Ureter (tissue), 1 donor: ENCODE measurements around the gene IGDCC3. TPM values are rescaled to one million over a fixed set of nuclear protein-coding genes. Genes with fewer than 3 reads are reported as not detected.
A peak's percentile ranks its signal among the peaks of the same experiment; 100 is the strongest.

Experiments
- DNase-seq: peaks from one replicate; pipeline ENCODE4 v3.0.0-alpha.2; 2020; ENCODE audit warnings: low spot score
- total RNA-seq: library from RNA; stranded (reverse); gene quantifications from one replicate; pipeline ENCODE4 v1.2.4, GENCODE V29; 2023
- donor health status: DM: yes; HTN: yes; CAD: no.

Gene IGDCC3
- total RNA-seq, 1 donor from 2014 or later, result 1.6 TPM

DNA sequence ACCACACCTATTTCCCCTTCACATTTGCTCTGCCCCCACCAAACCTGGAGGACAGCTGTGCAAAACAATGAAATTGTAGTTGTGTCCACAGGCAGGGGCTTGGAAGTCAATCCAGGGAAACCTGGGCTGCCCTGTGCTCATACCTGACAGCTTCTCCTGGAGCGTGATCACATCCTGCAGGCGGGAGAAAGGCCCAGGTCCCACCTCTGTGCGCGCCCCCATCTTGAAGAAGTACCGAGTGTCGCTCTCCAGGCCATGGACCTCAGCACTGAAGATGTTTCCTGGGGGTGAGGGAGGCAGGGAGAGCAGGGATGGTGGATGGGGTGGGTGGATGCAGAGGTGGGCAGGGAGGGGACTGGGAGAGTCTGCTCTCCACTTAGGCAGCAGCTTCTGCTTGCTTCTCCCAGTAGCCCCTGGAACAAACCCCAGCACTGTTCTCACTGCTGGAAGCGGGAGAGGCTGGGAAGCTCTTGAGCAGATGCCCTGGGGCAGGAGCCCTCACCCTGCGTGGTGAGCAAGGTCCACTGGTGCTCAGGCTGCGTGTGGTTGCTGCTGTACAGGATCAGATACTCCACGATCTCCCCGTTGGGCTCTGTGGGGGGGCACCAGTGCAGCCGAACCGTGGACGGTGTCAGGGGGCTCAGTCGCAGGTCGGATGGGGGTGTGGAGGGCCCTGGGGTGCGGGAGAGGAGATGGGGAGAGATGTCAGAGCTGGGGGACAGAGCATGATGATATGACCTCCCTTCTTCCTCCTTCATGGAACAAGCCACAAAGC, 10.7 kb upstream of the IGDCC3 start:
- no peak for DNase-seq

DNA sequence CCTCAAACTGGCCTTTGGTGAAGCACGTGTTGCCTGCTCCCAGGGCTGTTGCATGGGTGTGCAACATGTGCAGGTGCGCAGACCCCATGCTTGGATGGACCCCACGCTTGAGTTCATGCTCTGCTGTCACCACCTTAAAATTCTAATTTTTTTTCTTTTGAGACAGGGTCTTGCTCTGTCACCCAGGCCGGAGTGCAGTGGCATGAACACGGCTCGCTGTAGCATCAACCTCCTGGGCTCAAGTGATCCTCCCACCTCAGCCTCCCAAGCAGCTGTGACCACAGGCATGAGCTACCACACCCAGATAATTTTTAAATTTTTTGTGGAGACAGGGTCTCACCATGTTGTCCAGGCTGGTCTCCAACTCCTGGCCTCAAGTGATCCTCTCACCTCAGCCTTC, 9.1 kb upstream of the IGDCC3 start:
- no peak for DNase-seq

DNA sequence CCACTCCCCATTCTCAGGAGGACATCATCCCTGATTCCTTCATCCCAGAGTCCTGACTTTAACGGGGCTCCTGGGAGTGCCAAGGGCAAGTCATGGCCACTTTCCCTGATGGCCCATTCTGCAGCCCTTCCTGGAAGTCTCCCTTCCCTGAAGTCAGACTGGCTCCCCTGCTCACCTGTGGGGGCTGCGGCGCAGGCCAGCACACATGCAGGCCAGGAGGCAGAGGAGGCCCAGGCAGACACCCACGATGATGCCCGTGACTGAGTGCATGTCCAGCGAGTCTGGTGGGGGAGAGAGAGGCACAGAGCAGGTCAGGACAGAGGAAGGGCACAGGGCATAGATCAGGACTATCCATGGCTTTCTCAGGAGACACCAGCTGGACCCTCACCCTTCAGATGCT, 8.6 kb upstream of the IGDCC3 start:
- no peak for DNase-seq

DNA sequence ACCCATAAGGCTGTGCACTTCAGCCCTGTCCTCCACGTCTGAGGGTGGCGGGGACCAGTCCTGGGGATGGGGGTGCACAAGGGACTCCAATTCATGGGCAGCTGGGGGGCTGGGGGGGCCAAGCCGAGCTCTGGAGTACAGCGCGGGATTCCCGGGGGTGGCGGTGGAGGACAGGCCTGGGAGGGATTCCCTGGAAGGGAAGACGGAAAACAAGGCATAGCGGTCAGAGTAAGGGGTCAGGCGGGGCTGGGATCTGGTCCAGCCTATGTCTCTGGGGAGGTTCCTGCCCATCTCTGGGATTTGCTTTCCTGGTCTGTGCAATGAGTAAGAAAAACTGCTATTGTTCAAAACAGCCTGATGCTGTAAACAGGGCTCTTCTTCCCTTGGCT, 8.1 kb upstream of the IGDCC3 start:
- DNase-seq, result no peak

DNA sequence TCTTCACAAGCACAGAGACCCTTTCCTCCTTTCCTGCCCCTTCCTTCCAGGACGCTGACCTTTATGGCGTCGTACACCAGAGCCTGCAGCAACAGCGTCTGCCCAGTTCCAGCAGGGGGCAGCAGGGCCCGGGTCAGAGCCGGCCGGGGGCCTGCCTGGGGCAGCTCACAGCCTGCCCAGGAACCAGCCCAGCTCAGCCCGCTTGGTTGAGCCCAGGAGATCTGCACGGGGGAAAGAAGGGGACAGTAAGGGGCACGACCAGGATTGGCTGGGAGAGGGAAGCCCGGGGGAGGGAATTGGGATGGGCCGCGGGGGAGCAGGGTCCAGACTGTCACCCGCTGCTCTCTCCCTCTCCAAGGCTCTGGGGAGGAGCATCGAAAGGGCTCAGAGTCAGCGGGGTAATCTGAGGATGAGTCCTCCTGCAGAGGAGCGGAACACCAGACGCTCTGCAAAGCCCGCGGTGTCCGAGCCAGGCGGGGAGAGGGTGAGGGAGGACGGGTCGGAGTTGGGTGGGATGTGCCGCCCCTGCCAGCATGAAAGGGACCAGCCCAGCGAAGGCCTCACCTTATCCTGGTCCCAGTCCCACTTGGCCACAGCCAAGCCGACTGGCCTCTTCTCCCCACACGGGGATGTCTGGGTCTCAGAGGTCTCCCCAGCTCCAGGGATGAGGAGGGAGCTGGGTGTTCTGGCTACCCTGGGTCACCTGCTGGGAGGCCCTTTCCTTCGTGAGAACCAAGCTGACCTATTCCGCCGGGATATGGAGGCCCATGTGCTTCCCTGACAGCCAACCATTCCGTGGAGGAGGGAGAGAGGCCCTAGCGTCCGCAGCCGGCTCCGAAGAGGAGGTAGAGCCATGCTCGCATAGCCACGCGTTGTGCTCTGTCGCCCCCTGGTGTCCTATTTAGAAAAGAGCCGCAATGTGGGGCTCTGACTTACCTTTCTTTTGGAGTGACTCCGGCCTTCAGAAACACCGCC, 7.4 kb upstream of the IGDCC3 start:
- peak; percentile 91 for DNase-seq

DNA sequence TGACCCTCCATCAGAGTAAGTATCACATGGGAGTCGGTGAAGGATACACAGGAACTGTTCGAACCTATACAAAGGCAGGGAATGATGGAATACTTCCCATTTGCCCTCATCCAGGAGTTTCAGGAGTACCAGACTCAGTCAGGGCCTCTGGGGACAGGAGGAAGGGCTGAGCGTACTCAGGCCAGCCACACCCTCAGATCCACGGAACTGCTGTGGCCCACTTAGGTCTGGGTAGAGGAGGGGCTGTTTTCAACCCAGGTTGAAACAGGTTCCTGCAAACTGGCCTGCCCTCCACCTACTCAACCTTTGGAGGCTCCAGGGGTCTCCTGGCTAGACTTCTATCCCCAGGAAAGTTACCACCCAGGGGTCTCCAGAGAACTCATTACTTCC, 6.7 kb upstream of the IGDCC3 start:
- no peak for DNase-seq

DNA sequence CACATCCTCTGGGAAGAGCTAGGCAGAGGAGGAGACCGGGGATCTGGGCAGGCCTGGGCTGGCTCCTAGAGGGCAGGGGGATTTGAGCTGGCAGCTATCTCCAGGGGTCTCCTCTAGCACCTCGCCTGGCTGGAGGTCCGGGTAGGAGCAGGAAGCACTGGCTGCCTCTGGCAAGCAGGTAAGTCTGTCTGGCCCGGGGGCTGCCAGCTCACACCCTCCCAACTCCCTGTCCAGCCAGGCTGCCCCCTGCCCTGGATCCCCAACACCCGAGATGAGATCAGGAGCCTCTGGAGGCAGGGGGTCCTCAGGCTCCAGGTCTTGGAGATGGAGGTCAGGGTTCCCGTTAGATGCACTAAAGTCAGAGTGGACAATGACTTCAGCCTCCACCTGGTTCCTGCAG, 6.2 kb upstream of the IGDCC3 start:
- no peak for DNase-seq

DNA sequence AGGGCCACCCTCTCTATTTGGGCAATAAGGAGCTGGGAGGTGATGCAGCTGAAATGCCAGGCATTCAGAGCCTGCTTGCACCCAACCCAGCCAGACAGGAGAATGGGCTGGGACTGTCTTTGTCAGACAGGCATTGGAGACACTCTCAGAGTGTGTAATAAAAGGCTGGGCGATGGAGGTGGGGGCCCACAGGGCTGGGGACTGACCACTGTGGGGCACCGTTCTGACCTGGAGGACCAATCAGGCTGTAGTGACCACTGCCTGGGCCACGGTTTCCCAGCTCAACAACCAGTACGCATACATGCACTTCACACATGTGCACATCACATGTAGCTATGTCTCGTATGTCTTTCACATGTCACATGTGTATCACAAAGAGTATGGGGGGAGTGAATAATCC, 5.7 kb upstream of the IGDCC3 start:
- no peak for DNase-seq

DNA sequence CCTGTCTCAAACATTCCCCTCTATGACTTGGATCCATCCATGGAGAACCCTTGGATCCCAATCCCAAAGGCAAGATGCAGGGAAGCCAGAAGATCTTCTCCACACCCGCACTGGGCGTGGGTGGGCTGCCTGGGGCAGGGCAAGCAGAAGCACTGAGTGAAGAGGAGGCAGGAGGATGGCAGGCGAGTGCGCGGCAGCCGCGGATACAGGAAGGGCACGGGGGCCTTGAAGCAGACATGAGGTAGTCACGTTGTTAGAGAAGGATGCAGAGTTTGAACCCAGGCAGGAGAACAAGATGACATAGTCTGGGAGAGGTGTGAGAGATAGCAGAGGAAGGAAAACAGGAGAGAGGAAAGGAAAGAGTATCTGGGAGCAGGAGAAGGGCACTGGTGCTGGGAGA, 5.1 kb upstream of the IGDCC3 start:
- DNase-seq, result no peak

DNA sequence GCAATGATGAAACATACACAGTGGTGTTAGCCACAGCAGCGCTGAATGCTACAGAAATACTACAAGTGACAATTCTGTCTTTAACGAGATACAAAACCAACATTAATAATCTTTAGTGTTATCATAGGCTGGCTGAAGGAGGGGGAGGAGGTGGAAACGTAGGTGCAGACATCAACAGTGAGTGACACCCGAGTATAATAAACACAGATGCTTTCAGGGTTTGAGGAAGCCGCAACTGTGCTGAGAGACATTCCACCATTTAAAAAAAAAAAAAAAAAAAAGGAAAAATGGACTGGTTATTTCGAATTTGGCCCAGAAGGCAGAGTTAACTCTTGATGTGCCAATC, 4.3 kb upstream of the IGDCC3 start:
- no peak for DNase-seq

DNA sequence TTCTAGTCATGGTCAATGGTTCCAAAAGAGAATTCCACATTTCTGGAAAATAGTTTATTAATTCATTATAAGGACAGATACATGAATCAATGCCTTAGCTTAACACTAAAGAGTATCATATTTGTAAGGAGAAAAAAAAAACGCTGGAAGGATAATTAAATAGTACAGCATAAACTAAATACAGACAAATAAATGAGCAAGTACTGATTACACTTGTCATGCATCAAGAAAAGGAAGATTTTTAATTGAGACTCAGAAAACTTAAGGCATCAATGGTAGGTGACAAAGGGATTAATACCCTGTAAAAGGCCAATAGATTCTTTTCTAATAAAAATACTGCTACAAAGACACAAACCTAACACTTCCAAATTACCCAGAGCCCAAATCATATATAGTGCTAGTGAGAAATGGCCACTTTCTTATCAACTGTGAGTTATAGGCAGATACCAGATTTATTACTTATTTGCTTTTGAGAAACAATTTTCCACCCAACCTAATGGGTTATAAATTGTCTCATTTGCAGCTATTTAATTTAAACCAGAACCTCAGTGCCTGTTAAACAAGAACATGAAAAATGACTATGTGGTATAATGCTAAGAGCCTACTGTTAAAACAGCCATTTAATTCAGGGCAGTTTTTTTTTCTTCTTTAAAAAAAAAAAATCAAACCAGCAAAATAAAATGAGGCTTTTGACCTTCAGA, 3.8 kb upstream of the IGDCC3 start:
- no peak for DNase-seq

DNA sequence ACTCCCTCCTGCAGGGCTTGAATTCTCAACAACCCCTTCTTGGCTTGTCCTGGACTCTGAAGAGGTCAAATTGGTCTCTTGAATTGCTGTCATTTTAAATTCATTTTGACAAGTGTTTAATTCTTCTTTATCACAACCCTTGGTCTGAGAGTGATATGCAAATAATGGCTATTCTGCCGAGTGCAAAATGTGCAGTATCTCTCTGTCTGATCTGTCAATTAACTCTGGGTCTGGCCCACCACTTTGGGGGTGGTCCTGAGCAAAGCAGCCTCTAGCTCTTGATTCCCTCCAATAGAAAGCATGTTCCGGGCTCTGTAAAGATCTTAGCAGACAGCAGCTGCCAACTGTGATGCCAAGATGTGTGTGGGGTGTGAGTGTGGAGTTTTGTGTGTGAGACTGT, 2.2 kb upstream of the IGDCC3 start:
- no peak for DNase-seq

DNA sequence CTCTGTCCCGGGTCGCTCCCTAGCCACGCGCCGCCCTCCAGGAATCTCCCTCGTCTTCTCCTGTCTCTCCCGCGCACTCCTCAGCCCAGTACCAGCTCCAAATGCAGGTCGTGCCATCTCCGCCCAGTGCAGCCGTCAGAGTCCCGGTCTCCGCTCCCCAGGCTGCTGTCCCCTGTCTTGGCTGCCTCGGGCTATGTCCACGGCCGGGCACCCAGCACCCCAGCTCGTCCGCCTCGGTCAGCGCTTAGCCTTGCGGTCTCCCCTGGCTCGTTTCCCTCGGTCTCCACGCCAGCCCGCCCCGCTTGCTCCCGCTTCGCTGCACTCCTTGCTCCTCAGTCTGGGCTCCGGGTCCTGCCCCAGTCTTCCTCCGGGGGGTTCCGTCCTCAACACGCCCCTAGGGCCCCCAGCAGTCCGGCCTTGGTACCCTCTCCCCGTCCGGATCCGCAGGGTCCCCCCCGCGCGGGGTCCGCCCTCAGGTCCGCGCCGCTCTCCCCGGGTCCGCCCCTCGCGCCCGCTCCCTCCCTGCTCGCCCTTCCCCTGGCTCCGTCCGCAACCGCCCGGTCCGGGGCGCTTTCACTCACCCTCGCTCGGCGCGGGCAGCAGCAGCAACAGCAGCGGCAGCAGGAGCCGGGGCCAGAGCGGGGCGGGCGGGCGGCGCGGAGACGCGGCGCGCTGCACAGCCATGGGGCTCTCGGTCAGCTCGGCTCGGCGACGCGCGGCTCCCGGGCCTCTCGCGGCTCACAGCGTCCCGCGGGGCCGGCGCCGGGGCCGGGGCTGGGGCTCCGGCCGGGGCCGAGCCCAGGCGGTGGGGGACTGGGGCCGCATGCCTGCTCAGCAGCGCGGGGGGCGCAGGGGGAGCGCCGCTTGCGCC, 462 bp downstream of the IGDCC3 start:
- DNase-seq, result no peak

DNA sequence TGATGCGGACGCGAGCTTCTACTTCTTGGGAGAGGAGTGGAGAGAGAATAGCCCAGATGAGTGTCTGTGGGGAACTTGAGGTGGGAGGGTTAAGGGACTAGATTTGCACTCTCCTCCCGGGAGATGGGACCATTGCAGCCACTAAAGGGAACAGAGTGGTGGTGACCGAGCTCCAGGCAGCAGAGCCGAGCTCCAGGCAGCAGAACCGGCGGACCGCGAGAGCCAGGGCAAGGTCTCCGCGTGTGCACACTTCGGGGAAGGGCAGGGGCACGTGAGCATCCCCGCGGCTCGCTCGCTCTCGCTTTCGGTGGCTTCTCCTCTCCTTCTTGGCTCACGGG, 1.1 kb downstream of the IGDCC3 start:
- no peak for DNase-seq

DNA sequence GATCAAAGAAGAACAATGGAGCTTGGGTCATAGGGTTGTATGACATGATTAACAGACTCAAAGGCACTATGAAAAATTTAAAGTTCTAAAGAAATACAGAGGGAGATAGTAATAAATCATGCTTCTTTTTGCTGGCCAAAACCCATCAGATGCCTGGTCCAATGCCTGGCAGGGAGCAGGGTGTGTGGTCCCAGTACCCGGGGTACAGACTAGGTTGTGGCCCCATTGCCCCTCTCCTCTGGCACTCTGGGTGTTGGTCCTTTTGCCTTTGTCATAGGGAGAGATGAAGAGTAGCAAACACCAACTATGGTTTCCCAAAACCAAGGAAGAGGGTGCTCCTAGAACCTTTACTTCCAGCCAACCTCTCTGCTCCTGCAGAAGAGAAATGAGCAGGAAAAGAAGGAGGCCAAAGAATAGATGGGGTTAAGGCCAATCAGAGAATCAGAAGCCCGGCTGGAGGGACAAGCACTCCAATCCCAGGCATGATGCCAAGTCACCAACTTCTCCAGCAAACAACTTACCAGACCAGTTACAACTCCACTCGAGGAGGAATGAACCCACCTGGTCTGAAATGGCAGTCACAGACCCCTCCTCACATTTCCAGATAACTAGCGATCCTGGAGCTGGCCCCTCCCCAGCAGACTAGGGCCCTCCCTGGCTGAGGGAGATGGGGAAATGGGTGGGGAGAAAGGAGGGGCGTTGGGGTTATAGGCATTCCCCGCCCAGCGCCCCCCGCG, 1.8 kb downstream of the IGDCC3 start:
- DNase-seq, result no peak

DNA sequence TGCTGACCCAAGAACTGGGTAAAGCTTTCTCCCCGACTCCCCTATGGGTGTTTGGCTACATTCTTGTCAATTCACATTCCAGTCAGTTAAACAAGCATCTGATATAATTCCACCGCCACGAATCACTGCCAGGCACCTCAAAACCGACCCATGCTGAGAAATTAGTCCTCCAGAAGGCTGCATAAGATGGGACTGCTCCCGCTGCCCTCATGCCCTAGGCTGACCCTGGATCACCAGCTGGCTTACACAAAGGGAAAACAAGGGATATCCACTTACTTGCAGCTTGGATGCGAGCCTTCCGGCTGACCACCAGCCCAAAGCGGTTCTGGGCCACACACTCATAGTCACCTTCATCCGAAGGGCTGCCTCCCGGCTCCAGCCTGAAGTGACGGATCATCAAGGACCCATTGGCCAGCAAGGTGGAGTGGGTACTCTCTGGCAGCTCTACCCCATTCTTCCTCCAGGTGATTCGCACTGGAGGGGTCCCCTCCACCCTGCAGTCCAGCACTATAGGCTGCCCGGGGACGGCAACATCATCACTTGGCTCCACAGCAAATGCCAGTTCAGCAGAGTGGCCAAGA, 2.9 kb downstream of the IGDCC3 start:
- no peak for DNase-seq

DNA sequence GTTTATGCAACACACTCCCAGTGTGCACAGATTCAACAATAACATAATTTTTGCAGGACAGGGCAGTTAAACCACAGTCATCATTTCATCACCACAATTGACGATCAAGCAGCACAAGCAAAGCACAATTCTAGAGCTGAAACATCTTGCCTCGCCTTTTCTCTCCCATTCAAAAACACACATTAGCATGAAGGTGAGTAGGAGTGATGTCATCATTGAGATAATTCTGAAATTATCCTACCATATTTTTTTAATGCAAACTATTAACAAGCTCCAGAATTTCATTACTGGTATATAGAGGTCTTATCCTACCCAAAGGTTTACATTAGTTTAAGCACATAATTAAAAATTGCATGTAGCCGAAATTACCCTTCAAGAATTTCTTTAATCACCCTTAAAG, 3.5 kb downstream of the IGDCC3 start:
- DNase-seq, result no peak

DNA sequence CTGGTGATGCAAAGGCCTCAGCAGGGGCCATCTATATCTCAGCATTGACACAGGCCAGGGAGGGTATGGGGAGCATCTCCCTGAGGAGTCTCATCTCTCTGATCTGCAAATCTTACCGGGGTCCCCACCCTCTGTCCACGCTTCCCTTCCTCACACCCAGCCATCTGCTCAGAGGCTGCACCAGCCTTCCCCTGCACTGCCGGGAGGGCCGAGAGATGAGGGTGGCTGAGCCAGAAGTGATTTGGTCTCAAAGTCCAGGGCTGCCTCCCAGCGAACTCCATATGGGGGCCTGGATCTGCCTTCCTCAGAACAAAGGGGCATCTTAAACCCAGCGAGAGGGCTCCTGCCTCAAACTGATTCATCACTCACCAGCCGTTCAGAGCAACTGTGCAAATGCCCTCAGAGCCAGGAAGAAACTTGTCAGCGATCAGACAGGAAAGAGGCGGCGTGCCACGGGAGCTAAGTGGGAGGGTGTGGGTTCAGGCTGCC, 4.6 kb downstream of the IGDCC3 start:
- no peak for DNase-seq

DNA sequence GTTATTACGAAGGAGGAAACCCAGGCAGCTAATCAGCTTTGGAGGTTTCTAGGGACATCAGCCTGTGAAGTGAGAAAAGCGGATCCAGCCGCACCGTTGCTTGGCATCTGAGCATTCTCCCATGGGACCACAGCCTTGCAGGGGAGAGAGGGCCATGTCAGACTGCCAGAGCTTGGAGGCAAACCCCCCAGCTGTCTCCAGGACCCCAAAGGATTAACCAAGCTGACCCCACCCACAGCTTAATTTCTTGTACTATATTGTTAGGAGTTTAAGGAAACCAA, 5.1 kb downstream of the IGDCC3 start:
- DNase-seq, result no peak

DNA sequence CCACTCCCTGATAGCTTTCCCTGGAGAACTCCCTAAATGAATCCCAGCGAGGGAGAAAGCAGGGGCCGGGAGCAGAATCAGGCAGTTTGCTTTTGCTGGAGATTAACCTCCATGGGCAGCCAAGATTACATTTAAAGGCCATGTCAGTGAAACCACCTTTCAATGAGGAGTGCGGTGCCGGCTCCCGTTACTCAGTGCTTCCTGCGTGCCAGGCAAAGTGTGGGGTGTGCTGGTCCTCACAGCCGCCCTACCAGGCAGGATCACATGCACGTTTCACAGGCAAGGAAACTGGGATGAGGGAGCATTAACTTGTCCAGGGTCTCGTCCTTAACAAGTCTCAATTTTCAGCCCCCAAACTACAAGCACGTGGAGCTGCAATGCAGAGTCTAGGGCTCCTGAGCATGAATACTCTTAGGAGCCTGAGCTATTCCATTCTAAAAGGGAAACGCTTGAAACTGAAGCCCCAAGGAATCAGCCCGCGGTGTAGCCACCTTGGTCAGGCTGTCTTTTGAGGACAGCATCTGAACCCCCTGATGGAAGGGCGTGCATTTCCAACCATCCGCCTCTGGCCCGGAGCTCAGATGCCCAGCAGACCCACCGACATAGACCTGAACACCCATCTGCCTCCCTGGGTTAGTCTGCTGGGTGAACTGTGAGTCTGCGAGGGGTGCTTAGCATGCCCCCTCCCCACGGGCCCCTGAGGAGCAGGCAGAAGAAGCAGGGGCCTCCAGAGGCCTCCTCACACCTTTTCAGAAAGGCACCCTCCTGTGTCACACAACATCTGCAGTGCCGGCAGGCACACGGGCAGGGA, 5.6 kb downstream of the IGDCC3 start:
- DNase-seq, result no peak
